Activated naive CD8-positive, alpha-beta T cell treated with anti-CD3 and anti-CD28 coated beads, Interleukin-2, amount 10 ng/mL, durations not matched to agents 7 days and 5 days (primary cell): ENCODE results near the gene PTTG1. TPM values are rescaled to one million over a fixed set of nuclear protein-coding genes. Genes with fewer than 3 reads are reported as not detected.

Experiments used
- ATAC-seq: fragments of 150-1000 bp; cut with Tn5 transposase; one replicate; pipeline ENCODE4 v1.10.0; 2021; ENCODE audit warnings: low read depth, moderate library complexity
- POLR2A ChIA-PET: fragments of 350-600 bp; sonication (Branson Sonifier 250); formaldehyde crosslinking; loops from one replicate; lab custom pipeline; 2021; ENCODE audit warnings: antibody characterized with exemption; lab: Charles Lee
- DNase-seq: peaks from one replicate; pipeline ENCODE4 v3.0.0; 2021
- H3K27ac Mint-ChIP-seq: one replicate; pipeline ENCODE4 v1.8.0; 2022; ENCODE audit warnings: mild to moderate bottlenecking, mixed read lengths
- H3K27me3 Mint-ChIP-seq: one replicate; pipeline ENCODE4 v1.8.0; 2022; ENCODE audit warnings: mild to moderate bottlenecking, moderate library complexity, mixed read lengths
- H3K36me3 Mint-ChIP-seq: one replicate; pipeline ENCODE4 v1.8.0; 2021; ENCODE audit warnings: mild to moderate bottlenecking, mixed read lengths
- H3K4me1 Mint-ChIP-seq: one replicate; pipeline ENCODE4 v1.8.0; 2021; ENCODE audit warnings: mixed read lengths
- H3K4me3 Mint-ChIP-seq: one replicate; pipeline ENCODE4 v1.8.0; 2022; ENCODE audit warnings: mild to moderate bottlenecking, moderate library complexity, mixed read lengths
- H3K9me3 Mint-ChIP-seq: one replicate; pipeline ENCODE4 v1.8.0; 2021; ENCODE audit warnings: mixed read lengths
- total RNA-seq, 2 experiments: library from RNA; stranded (reverse); gene quantifications; one replicate each; pipeline ENCODE4 v1.2.3, GENCODE V29; 2021

The PTTG1 gene
- total RNA-seq: 100 to 1,000 TPM; 118 TPM

DNA sequence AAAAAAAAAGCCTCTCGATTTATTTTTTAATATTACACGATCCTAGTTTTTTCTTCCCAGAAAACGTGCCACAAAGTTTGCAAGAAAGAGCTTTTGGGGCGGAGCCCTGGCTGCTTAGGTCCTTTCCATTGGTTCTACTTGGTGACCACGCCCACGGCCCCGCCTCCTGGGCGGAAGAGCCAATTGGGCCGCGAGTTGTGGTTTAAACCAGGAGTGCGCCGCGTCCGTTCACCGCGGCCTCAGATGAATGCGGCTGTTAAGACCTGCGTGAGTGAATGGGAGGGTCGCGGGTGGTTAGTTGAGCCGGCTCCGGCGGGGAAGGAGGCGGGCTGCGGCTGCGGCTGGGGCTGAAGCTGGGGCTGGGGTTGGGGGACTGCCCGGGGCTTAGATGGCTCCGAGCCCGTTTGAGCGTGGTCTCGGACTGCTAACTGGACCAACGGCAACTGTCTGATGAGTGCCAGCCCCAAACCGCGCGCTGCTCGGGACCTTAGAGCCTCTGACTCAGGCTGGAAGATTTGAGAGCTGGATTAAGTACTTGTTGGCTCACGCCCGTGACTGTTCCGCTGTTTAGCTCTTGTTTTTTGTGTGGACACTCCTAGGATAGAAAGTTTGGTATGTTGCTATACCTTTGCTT lies at the start of gene PTTG1:
Gene PTTG1, plus strand, starts transcription at position 231 of the 634 bp plus-strand sequence. CDS start 458 bp downstream, outside the sequence.
- no peaks in the 10 kb centered on the region for H3K27me3 Mint-ChIP-seq
- H3K36me3 Mint-ChIP-seq: peaks cover 27% of the 10 kb centered on the region
- H3K4me3 Mint-ChIP-seq: peak within 1 kb of the TSS; percentile 98
- peaks cover 52% of the 10 kb centered on the region for H3K4me1 Mint-ChIP-seq
- DNase-seq (peak; percentile 94), ATAC-seq (peak; percentile 66)
- H3K9me3 Mint-ChIP-seq: no peaks in the 10 kb centered on the region
- POLR2A ChIA-PET: interaction anchor here (0.7 to 1.4 kb wide), 3 partner anchors 9 to 47 kb away, joined by 3 to 4 read pairs (median 3); no protein-coding TSS in a partner anchor
- peak within 1 kb of the TSS; percentile 94 for H3K27ac Mint-ChIP-seq

DNA sequence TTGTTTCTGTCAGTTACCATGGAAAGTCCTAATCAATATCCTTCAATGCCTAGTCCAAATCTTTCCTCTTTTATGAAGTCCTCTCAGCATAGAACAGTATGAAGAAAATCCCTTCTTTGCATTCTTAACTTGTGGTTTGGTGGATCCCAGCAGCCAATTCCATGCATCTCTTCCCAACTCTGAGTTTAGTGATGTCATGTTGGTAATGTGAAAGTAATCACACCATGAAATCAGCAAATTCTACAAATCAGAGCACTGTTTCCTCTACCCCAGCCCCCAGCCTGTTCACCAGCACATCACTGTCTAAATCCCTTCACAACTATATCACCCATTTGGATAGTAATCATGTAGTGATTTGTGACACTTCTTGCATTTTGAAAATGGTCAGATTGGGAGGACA lies 46.5 kb upstream of the PTTG1 start:
- no peaks in the 10 kb centered on the region for H3K36me3 Mint-ChIP-seq
- H3K9me3 Mint-ChIP-seq: no peaks in the 10 kb centered on the region
- DNase-seq (no peak), ATAC-seq (no peak)
- H3K4me1 Mint-ChIP-seq: no peaks in the 10 kb centered on the region
- H3K27ac Mint-ChIP-seq: no peak overlapping the region
- H3K4me3 Mint-ChIP-seq: no peak overlapping the region
- POLR2A ChIA-PET: no interaction called here
- H3K27me3 Mint-ChIP-seq: peaks cover 68% of the 10 kb centered on the region

DNA sequence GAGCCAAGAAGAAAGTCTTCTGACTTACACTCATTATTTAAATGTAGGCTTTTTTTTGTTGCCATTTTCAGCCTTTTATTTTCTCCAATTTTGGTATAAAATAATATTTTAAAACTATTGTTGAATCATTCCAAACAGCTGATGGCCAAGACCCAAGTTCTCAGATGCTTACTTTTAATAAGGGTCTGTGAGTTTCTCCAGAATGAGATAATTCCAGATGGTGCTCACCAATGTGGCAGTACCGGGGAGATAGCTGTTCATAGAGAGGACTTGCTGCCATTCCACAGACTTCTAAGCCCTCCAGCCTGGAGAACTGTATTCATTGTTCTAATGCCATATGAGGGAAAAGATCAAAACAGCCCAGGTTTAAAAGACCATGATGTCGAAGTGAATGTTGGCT lies 46.0 kb upstream of the PTTG1 start:
- POLR2A ChIA-PET: no interaction called here
- Mint-ChIP-seq H3K27me3 (peaks cover 67% of the 10 kb centered on the region), H3K9me3 (no peaks in the 10 kb centered on the region), H3K4me1 (no peaks in the 10 kb centered on the region), H3K4me3 (no peak overlapping the region), H3K27ac (no peak overlapping the region), H3K36me3 (no peaks in the 10 kb centered on the region)
- DNase-seq: no peak
- no peak for ATAC-seq

DNA sequence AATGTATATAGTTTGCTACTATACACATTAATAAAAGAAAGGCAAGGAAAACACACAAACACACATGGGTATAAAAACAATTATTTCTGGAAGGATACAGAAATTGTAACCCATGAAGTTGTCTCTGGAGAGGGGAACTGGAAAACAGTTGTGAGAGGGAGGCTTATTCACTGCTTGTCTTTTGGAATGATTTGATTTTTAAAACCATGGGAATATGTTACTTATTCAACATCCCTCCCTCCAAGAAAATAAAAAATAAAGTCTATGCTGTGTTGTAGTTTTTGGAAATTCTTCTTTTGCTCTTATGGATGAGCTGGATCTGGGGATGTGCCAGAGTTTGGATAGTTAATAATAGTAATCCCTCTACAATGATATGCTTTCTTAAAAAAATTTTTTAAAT lies 45.2 kb upstream of the PTTG1 start:
- DNase-seq: no peak
- no peak overlapping the region for H3K27ac Mint-ChIP-seq
- POLR2A ChIA-PET: no interaction called here
- no peak for ATAC-seq
- H3K4me1 Mint-ChIP-seq: no peaks in the 10 kb centered on the region
- H3K4me3 Mint-ChIP-seq: no peak overlapping the region
- no peaks in the 10 kb centered on the region for H3K9me3 Mint-ChIP-seq
- H3K36me3 Mint-ChIP-seq: no peaks in the 10 kb centered on the region
- peaks cover 61% of the 10 kb centered on the region for H3K27me3 Mint-ChIP-seq

DNA sequence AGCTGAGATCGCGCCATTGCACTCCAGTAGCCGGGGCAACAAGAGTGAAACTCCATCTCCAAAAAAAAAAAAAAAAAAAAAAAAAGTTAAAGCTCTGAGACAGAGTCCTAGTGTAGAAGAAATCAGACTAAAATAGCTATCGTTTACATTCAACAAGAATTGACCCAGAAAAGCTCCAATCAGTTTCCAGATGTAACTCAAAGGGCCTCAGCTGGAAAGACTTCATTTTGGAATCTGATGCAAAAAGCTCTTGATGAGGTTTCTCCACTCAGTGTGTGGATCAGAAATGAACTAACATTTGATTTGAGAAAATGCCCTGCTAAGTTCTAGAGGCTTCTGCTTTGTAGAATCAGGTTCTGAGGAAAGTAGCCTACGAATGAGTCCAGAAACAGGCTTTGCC lies 44.0 kb upstream of the PTTG1 start:
- Mint-ChIP-seq H3K4me1 (no peaks in the 10 kb centered on the region), H3K27ac (no peak overlapping the region), H3K27me3 (peaks cover 59% of the 10 kb centered on the region), H3K36me3 (no peaks in the 10 kb centered on the region), H3K9me3 (no peaks in the 10 kb centered on the region), H3K4me3 (no peak overlapping the region)
- POLR2A ChIA-PET: no interaction called here
- ATAC-seq (no peak), DNase-seq (no peak)

DNA sequence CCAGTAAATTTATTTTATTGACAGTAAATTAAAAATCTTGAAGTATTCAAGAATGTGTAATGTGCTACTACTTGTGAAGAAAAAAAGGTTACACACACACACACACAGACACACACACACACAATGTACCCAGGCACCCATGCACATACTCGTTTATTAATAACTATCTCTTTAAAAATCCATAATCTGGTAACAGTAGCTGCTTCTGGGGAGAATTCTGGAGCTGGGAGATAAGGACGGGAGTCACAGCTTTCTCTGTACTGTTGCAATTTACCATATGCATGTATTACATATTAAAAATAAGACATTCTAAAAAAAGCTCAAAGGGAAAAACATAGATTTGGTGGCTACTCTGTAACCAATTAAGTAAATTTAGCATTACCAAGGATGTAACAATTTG lies 43.3 kb upstream of the PTTG1 start:
- H3K27me3 Mint-ChIP-seq: peaks cover 58% of the 10 kb centered on the region
- no peaks in the 10 kb centered on the region for H3K9me3 Mint-ChIP-seq
- no peaks in the 10 kb centered on the region for H3K36me3 Mint-ChIP-seq
- DNase-seq: no peak
- no peak overlapping the region for H3K27ac Mint-ChIP-seq
- H3K4me1 Mint-ChIP-seq: no peaks in the 10 kb centered on the region
- no peak overlapping the region for H3K4me3 Mint-ChIP-seq
- no peak for ATAC-seq
- POLR2A ChIA-PET: no interaction called here

DNA sequence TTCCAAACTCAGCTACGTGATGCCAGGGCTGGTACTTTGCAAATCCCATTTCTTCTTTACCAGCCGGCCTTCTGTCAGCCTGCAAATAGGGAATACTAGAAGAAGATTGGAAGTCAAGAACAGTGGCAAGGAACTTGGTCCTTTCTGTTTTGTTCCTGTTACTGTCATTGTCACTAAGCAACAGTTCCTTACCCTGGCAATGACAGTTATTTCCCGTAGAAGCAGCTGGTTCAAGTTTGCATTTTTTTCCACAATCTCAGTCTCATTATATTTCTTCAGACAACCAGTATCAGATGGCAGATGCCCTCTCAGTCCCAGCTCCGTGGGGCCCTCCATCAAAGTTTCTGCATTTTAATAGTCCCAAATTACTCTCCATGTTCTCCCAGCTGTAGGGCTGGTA lies 42.1 kb upstream of the PTTG1 start:
- POLR2A ChIA-PET: interaction anchor here (1.2 kb wide), 1 partner anchor 10 kb away, joined by 3 read pairs; no protein-coding TSS in a partner anchor
- H3K9me3 Mint-ChIP-seq: no peaks in the 10 kb centered on the region
- ATAC-seq (no peak), DNase-seq (no peak)
- H3K27ac Mint-ChIP-seq: no peak overlapping the region
- H3K36me3 Mint-ChIP-seq: no peaks in the 10 kb centered on the region
- peaks cover 47% of the 10 kb centered on the region for H3K27me3 Mint-ChIP-seq
- H3K4me3 Mint-ChIP-seq: no peak overlapping the region
- H3K4me1 Mint-ChIP-seq: no peaks in the 10 kb centered on the region

DNA sequence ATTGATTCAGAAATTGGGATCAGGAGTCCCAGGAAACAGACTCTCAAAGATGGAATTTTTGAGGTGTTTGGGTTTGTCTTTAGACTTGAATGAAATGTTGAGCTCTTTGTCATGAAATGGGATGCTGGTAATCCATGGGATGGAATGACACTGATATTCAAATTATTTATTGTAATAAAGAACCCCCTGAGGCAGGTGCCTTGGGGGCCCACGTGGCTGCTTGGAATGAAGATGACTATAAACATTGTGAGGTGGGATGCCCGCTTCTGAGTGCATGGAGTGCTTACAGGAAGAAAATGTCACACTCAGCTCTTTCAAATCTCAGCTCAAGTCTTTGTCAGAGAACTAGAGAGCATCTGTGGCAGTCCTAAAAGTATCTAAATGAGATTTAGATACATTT lies 41.6 kb upstream of the PTTG1 start:
- Mint-ChIP-seq H3K36me3 (no peaks in the 10 kb centered on the region), H3K4me3 (no peak overlapping the region), H3K4me1 (no peaks in the 10 kb centered on the region), H3K27ac (no peak overlapping the region), H3K27me3 (peaks cover 41% of the 10 kb centered on the region), H3K9me3 (no peaks in the 10 kb centered on the region)
- DNase-seq (no peak), ATAC-seq (no peak)
- POLR2A ChIA-PET: interaction anchor here (1.2 kb wide), 1 partner anchor 11 kb away, joined by 3 read pairs; no protein-coding TSS in a partner anchor

DNA sequence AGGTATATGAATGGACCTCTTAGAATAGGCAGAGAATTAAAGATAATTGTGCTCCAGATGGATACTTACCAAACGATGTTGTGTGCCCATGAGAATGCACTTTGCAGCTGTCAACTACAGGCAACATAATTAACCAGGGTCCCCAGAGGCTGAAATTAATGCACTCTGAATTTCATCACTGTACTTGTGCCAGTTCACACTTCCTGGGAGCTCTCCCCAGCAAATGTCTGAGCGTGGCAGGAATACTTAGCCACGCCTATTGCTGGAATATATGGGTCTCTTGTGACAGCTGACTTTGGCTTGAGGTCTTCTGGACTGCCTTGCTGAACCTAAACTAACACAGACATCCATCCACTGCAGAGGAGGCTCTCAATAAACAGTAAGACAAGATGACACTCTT lies 39.3 kb upstream of the PTTG1 start:
- ATAC-seq: no peak
- Mint-ChIP-seq H3K4me1 (no peaks in the 10 kb centered on the region), H3K9me3 (no peaks in the 10 kb centered on the region), H3K4me3 (no peak overlapping the region), H3K36me3 (no peaks in the 10 kb centered on the region), H3K27me3 (peaks cover 29% of the 10 kb centered on the region), H3K27ac (no peak overlapping the region)
- POLR2A ChIA-PET: no interaction called here
- DNase-seq: no peak

DNA sequence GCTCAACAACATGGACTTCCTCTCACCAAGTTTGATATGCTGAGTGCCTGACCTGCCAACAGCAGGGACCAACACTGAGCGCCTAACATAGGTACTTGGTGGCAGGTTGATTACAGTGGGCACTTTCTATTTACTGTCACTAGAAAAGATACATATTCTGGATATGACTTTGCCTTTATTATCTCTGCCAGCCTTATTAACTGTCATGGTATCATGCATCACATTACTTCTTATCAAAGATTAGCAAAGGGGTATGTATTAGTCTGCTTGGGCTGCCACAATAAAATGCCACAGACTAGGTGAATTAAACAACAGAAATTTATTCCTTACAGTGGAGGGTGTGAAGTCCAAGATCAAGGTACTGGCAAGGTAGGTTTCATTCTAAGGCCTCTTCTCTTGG lies 37.0 kb upstream of the PTTG1 start:
- Mint-ChIP-seq H3K27ac (no peak overlapping the region), H3K9me3 (peaks cover 6% of the 10 kb centered on the region), H3K36me3 (peaks cover 4% of the 10 kb centered on the region), H3K4me3 (no peak overlapping the region), H3K4me1 (no peaks in the 10 kb centered on the region), H3K27me3 (peaks cover 22% of the 10 kb centered on the region)
- ATAC-seq (no peak), DNase-seq (no peak)
- POLR2A ChIA-PET: no interaction called here

DNA sequence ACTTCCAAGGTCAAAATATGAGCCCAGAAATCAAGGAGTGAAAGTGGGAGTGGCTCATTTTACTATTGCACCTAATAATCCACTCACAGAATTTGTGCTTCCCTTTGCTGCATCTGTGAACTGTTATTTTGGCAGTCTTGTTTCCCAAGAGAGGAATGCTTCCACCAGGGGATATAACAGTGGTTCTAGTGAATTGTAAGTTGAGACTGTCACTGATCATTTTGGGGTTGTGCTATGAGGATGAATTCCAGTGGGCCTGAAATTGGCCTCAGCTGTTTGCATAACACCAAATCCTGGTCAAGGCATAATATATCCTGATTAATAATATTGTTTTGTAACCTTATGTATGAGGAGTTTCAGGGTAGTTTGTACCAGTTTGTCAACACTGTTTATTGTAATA lies 36.2 kb upstream of the PTTG1 start:
- H3K9me3 Mint-ChIP-seq: peaks cover 6% of the 10 kb centered on the region
- no peak overlapping the region for H3K4me3 Mint-ChIP-seq
- H3K36me3 Mint-ChIP-seq: peaks cover 4% of the 10 kb centered on the region
- H3K27ac Mint-ChIP-seq: no peak overlapping the region
- ATAC-seq (no peak), DNase-seq (no peak)
- H3K4me1 Mint-ChIP-seq: no peaks in the 10 kb centered on the region
- peaks cover 15% of the 10 kb centered on the region for H3K27me3 Mint-ChIP-seq
- POLR2A ChIA-PET: interaction anchor here (0.5 kb wide), 1 partner anchor 202 kb away, joined by 5 read pairs; no protein-coding TSS in a partner anchor

DNA sequence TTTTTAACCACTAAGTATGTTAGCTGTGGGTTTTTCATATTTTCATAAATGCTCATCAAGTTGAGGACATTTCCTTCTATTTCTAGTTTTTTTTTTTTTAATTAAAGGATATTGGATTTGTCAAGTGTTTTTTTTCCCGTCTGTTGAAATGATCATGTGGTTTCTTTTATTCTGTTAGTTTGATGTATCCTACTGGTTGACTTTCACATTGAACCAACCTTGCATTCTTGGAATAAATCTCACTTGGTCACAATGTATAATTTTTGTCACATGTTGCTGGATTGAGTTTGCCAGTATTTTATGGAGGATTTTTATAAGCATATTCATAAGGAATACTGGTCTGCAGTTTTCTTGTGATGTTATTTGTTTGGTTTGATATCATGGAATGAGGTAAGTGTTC lies 34.2 kb upstream of the PTTG1 start:
- Mint-ChIP-seq H3K27ac (no peak overlapping the region), H3K9me3 (peaks cover 6% of the 10 kb centered on the region), H3K27me3 (peaks cover 5% of the 10 kb centered on the region), H3K36me3 (peaks cover 4% of the 10 kb centered on the region), H3K4me1 (no peaks in the 10 kb centered on the region), H3K4me3 (no peak overlapping the region)
- POLR2A ChIA-PET: no interaction called here
- DNase-seq: no peak
- ATAC-seq: no peak

DNA sequence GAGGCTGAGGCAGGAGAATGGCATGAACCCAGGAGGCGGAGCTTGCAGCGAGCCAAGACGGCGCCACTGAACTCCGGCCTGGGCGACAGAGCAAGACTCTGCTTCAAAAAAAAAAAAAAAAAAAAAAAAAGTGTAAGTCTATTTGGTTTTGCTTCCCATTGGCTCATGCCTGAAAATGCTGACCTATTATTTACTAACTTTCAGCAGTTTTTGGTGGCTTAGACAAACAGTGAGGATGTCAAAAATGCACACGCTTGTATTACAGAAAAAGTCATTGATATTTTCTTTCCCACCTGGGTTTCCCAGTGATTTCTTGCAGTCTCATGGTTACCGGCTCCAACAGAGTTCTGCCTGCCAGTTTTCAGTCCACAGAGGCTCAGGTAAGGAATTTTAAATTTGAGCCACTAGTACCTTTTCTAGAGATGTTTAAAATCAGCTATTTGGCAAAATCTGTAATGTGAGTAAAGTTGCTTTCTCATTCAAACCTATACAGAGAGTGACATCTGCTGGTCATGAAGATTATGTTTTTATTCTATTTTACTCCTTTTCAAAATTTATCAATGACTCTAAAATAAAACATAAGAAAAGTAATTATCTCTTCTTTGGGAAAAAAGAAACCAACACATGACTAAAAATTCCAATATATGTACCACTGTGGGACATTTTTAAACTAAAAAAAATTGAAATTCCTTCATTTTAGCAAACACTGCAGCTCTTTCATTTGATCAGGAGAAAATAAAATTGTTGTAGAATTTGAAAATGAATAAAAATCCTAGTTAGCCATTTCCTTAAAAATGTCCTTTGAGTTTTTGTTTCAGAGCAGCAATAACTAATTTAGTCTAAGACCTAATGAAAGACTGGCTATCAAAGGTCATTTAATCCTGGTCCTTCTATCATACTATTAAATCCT lies 30.6 kb upstream of the PTTG1 start:
- no peak for ATAC-seq
- POLR2A ChIA-PET: no interaction called here
- no peak overlapping the region for H3K4me3 Mint-ChIP-seq

DNA sequence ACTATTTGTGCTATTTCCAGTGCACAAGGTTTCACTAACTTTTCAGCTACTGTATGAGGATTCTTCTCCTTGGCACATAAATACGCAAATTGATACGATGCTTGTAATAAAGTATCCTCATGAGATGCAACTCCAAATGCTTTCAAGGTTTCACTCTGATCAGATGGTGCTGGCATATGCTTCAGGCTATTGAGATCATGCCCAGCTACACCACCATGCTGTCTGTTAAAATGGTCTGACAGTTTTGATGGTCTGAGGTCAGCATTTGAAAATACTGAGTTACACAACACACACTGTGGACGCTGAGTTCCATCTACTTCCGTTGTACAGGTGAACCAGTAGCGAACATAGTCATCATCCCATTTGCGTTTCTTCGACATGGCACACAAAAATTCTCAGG lies 26.5 kb upstream of the PTTG1 start:
- DNase-seq (no peak), ATAC-seq (no peak)
- no peak overlapping the region for H3K27ac Mint-ChIP-seq
- POLR2A ChIA-PET: no interaction called here
- peaks cover 6% of the 10 kb centered on the region for H3K27me3 Mint-ChIP-seq
- H3K4me1 Mint-ChIP-seq: peaks cover 2% of the 10 kb centered on the region
- H3K9me3 Mint-ChIP-seq: no peaks in the 10 kb centered on the region
- H3K4me3 Mint-ChIP-seq: no peak overlapping the region
- H3K36me3 Mint-ChIP-seq: no peaks in the 10 kb centered on the region

More for the DNA sequence above, 30.6 kb upstream of the PTTG1 start:
- Mint-ChIP-seq H3K27ac (no peak overlapping the region), H3K36me3 (peaks cover 4% of the 10 kb centered on the region), H3K27me3 (peaks cover 6% of the 10 kb centered on the region), H3K9me3 (peaks cover 6% of the 10 kb centered on the region), H3K4me1 (no peaks in the 10 kb centered on the region)
- DNase-seq: no peak
